Measurements from ENCODE around the gene PDZD7.

Gene PDZD7

GRCh38 chr10:101008823-101009423, 22.0 kb downstream of the PDZD7 start:
- Histone ChIP-seq H3K4me3 (ENCODE audit: extremely low read depth, insufficient read depth, low read length, poor library complexity, severe bottlenecking) (no peak overlapping the region), H3K27ac (ENCODE audit: low read depth, low read length, severe bottlenecking) (peak overlapping the region; percentile 36), H3K9me3 (ENCODE audit: control insufficient read depth, low read length) (no peaks in the 10 kb centered on the region), H3K4me1 (ENCODE audit: control insufficient read depth, insufficient read depth, low read length, poor library complexity, severe bottlenecking) (peaks cover 30% of the 10 kb centered on the region), H3K36me3 (ENCODE audit: control insufficient read depth, insufficient read depth, low read length) (peaks cover 36% of the 10 kb centered on the region)
- WGBS, 2 experiments (ENCODE audit: insufficient coverage in 2 of 2) = 100% methylated on average over 1 to 3 of the region's 6 CpGs

DNA sequence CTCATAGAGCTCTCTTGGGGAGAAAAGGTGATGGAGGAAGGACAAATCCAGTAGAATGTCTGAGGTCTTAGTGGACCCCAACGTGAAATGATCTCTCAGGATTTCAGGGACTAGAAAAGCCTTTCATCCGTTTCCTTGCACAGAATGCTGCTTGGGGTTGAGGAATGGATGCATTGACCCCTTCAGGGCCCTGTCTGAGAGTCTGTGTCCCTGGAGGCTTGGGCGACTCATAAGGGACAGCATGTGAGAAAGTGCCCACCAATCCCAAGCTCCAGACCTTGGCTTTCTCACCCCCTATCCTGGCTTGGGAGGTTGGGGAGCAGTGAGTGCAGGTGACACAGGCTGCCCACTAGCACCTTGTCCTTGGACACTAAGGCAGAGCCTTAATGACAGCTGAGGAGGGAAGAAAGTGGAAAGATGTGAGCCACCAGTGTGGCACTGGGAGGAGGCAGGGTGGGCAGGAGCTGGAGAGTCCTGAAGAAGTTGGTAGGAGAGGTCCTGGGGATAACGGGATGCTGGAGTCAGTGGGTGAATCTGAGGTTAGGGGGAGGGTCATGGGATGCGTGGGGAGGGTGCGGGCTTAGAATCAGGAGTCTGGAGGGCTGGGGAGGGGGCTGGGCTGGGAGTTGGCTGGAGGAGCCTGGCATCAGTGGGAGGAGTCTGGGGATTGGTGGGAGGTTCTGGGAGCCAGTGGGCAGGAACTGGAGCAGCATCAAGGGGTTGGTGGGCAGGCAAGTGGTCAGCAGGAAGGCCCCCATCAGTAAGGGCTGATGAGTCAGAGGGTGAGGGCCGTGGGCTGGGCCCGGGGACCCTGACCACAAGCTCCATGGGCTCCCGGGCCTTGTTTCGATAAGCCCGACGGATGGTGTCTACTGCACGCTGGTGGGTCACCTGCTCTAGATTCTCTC, 22.8 kb downstream of the PDZD7 start:
- Histone ChIP-seq H3K4me3 (ENCODE audit: extremely low read depth, insufficient read depth, low read length, poor library complexity, severe bottlenecking) (no peak overlapping the region), H3K9me3 (ENCODE audit: control insufficient read depth, low read length) (no peaks in the 10 kb centered on the region), H3K36me3 (ENCODE audit: control insufficient read depth, insufficient read depth, low read length) (peaks cover 43% of the 10 kb centered on the region), H3K4me1 (ENCODE audit: control insufficient read depth, insufficient read depth, low read length, poor library complexity, severe bottlenecking) (peaks cover 26% of the 10 kb centered on the region), H3K27ac (ENCODE audit: low read depth, low read length, severe bottlenecking) (peak overlapping the region; percentile 36)
- WGBS, 2 experiments (ENCODE audit: insufficient coverage in 2 of 2) = 72 to 73% methylated on average over 8 to 11 of the region's 13 CpGs

DNA sequence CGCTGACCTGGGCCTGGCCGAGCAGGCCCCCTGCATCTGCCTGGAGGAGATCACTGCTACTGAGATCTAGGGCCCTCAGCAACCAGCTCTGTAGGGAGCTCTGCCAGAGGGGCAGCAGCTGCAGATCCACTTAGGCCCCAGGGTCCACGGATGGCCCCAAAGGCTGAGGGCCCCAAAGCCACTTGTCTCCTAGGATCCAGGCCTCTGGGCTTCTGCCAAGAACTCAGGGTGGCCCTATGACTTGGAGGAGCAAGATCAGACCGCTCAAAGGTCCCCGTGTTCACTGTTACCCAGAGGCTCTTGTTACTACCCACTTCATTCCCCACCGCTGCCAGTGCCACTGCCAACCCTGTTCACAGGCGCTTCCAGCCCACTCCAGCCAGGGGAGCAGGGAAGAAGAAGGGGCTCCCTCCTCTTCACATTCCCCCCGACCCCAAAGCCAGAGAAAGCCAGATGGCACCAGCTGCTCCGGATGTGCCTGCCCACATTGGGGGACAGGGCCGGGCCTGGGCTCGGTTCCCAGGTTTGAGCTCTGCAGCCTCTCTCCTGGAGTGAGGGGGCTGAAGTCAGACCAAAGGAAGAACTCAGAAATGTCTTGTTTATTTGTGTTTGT, 23.7 kb downstream of the PDZD7 start:
- Histone ChIP-seq H3K9me3 (ENCODE audit: control insufficient read depth, low read length) (no peaks in the 10 kb centered on the region), H3K36me3 (ENCODE audit: control insufficient read depth, insufficient read depth, low read length) (peaks cover 53% of the 10 kb centered on the region), H3K4me1 (ENCODE audit: control insufficient read depth, insufficient read depth, low read length, poor library complexity, severe bottlenecking) (peaks cover 25% of the 10 kb centered on the region), H3K4me3 (ENCODE audit: extremely low read depth, insufficient read depth, low read length, poor library complexity, severe bottlenecking) (no peak overlapping the region), H3K27ac (ENCODE audit: low read depth, low read length, severe bottlenecking) (peak overlapping the region; percentile 23)
- 90 to 92% methylated on average over 9 to 10 of the region's 11 CpGs for WGBS, 2 experiments (ENCODE audit: insufficient coverage in 2 of 2)

- Histone ChIP-seq H3K36me3 (ENCODE audit: control insufficient read depth, insufficient read depth, low read length) (peaks cover 53% of the 10 kb centered on the region), H3K4me3 (ENCODE audit: extremely low read depth, insufficient read depth, low read length, poor library complexity, severe bottlenecking) (no peak overlapping the region), H3K9me3 (ENCODE audit: control insufficient read depth, low read length) (no peaks in the 10 kb centered on the region), H3K4me1 (ENCODE audit: control insufficient read depth, insufficient read depth, low read length, poor library complexity, severe bottlenecking) (peaks cover 27% of the 10 kb centered on the region), H3K27ac (ENCODE audit: low read depth, low read length, severe bottlenecking) (peak overlapping the region; percentile 23)
- WGBS, 2 experiments (ENCODE audit: insufficient coverage in 2 of 2) = 97% methylated on average over 22 to 32 of the region's 33 CpGs
These were observed 24.3 kb downstream of the PDZD7 start for GRCh38 chr10:101006593-101007098.

GRCh38 chr10:101005869-101006567, 24.9 kb downstream of the PDZD7 start:
- Histone ChIP-seq H3K4me3 (ENCODE audit: extremely low read depth, insufficient read depth, low read length, poor library complexity, severe bottlenecking) (no peak overlapping the region), H3K27ac (ENCODE audit: low read depth, low read length, severe bottlenecking) (no peak overlapping the region), H3K9me3 (ENCODE audit: control insufficient read depth, low read length) (no peaks in the 10 kb centered on the region), H3K4me1 (ENCODE audit: control insufficient read depth, insufficient read depth, low read length, poor library complexity, severe bottlenecking) (peaks cover 29% of the 10 kb centered on the region), H3K36me3 (ENCODE audit: control insufficient read depth, insufficient read depth, low read length) (peaks cover 53% of the 10 kb centered on the region)
- 88 to 100% methylated on average over 1 to 2 of the region's 4 CpGs for WGBS, 2 experiments (ENCODE audit: insufficient coverage in 2 of 2)

DNA sequence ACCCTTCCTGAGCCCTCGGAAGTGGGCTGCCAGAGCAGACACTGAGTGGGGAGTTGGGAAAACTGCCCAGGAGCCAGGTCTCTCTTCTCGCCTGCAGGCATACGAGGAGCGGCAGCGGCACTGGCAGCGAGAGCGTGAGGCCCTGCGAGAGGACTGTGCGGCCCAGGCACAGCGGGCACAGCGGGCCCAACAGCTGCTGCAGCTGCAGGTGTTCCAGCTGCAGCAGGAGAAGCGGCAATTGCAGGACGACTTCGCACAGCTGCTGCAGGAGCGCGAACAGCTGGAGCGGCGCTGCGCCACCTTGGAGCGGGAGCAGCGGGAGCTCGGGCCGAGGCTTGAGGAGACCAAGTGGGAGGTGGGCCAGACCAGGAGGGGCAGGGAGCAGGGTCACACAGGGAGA, 25.6 kb downstream of the PDZD7 start:
- WGBS, 2 experiments (ENCODE audit: insufficient coverage in 2 of 2) = 97 to 99% methylated on average over 18 to 23 of the region's 23 CpGs
- H3K9me3 ChIP-seq (ENCODE audit: control insufficient read depth, low read length) = no peaks in the 10 kb centered on the region
- peaks cover 53% of the 10 kb centered on the region for H3K36me3 ChIP-seq (ENCODE audit: control insufficient read depth, insufficient read depth, low read length)
- H3K4me3 ChIP-seq (ENCODE audit: extremely low read depth, insufficient read depth, low read length, poor library complexity, severe bottlenecking) = no peak overlapping the region
- H3K4me1 ChIP-seq (ENCODE audit: control insufficient read depth, insufficient read depth, low read length, poor library complexity, severe bottlenecking) = peaks cover 33% of the 10 kb centered on the region
- no peak overlapping the region for H3K27ac ChIP-seq (ENCODE audit: low read depth, low read length, severe bottlenecking)

GRCh38 chr10:101003639-101004206, 27.2 kb downstream of the PDZD7 start:
- Histone ChIP-seq H3K36me3 (ENCODE audit: control insufficient read depth, insufficient read depth, low read length) (peaks cover 53% of the 10 kb centered on the region), H3K4me3 (ENCODE audit: extremely low read depth, insufficient read depth, low read length, poor library complexity, severe bottlenecking) (no peak overlapping the region), H3K4me1 (ENCODE audit: control insufficient read depth, insufficient read depth, low read length, poor library complexity, severe bottlenecking) (peaks cover 32% of the 10 kb centered on the region), H3K9me3 (ENCODE audit: control insufficient read depth, low read length) (no peaks in the 10 kb centered on the region), H3K27ac (ENCODE audit: low read depth, low read length, severe bottlenecking) (no peak overlapping the region)
- 95 to 97% methylated on average over 17 of the region's 18 CpGs for WGBS, 2 experiments (ENCODE audit: insufficient coverage in 2 of 2)

DNA sequence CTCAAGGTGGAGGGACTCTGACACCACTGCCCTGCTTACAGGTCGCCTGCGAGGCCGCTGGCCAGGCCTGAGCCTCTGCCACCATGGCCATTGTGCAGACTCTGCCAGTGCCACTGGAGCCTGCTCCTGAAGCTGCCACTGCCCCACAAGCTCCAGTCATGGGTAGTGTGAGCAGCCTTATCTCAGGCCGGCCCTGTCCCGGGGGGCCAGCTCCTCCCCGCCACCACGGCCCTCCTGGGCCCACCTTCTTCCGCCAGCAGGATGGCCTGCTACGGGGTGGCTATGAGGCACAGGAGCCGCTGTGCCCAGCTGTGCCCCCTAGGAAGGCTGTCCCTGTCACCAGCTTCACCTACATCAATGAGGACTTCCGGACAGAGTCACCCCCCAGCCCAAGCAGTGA, 28.5 kb downstream of the PDZD7 start:
- H3K4me1 ChIP-seq (ENCODE audit: control insufficient read depth, insufficient read depth, low read length, poor library complexity, severe bottlenecking) = peaks cover 25% of the 10 kb centered on the region
- 90 to 92% methylated on average over 7 to 11 of the region's 11 CpGs for WGBS, 2 experiments (ENCODE audit: insufficient coverage in 2 of 2)
- no peak overlapping the region for H3K4me3 ChIP-seq (ENCODE audit: extremely low read depth, insufficient read depth, low read length, poor library complexity, severe bottlenecking)
- H3K36me3 ChIP-seq (ENCODE audit: control insufficient read depth, insufficient read depth, low read length) = peaks cover 53% of the 10 kb centered on the region
- no peak overlapping the region for H3K27ac ChIP-seq (ENCODE audit: low read depth, low read length, severe bottlenecking)
- H3K9me3 ChIP-seq (ENCODE audit: control insufficient read depth, low read length) = no peaks in the 10 kb centered on the region

DNA sequence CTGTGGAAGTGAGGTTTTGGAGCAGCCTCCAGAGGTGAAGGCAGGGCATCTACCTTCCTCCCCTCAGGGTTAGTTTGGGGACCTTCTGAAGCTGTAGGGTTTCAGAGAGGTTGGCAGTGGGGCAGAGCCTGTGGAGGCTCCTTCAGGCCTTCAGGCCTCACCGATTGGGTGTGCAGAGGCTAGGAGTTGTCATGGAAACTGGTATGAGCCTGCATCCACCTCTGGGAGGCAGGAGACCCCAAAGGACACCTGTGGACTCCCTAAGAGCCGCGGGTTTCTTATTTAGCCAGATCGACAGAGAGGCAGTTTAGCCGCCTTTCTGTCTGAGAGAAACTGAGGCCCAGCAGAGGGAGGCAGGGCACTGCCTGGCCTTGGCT, 29.3 kb downstream of the PDZD7 start:
- peaks cover 44% of the 10 kb centered on the region for H3K36me3 ChIP-seq (ENCODE audit: control insufficient read depth, insufficient read depth, low read length)
- WGBS, 2 experiments (ENCODE audit: insufficient coverage in 2 of 2) = 87 to 91% methylated on average over 5 of the region's 5 CpGs
- H3K27ac ChIP-seq (ENCODE audit: low read depth, low read length, severe bottlenecking) = no peak overlapping the region
- H3K9me3 ChIP-seq (ENCODE audit: control insufficient read depth, low read length) = no peaks in the 10 kb centered on the region
- H3K4me3 ChIP-seq (ENCODE audit: extremely low read depth, insufficient read depth, low read length, poor library complexity, severe bottlenecking) = peak overlapping the region; percentile 80
- peaks cover 23% of the 10 kb centered on the region for H3K4me1 ChIP-seq (ENCODE audit: control insufficient read depth, insufficient read depth, low read length, poor library complexity, severe bottlenecking)
